GM12872 (cell line): ENCODE results near the gene RPS19.
A peak's percentile ranks its signal among the peaks of the same experiment; 100 is the strongest.

Experiments
- CTCF ChIP-seq: IDR thresholded peaks from 3 replicates; pipeline ENCODE4 v1.5.1; 2011; ENCODE audit warnings: low read depth, mild to moderate bottlenecking, low read length, moderate library complexity; ENCODE audit not compliant: insufficient read depth

RPS19 gene

GRCh38 chr19:41859618-41860418, at the start of gene RPS19:
TSS of gene RPS19 (plus strand) at chr19:41860255. CDS start at chr19:41860775, 520 bp downstream.
- peak; percentile 63 for TF ChIP-seq CTCF

GRCh38 chr19:41810301-41810700, 49.8 kb upstream of the RPS19 start:
- TF ChIP-seq CTCF: no peak

DNA sequence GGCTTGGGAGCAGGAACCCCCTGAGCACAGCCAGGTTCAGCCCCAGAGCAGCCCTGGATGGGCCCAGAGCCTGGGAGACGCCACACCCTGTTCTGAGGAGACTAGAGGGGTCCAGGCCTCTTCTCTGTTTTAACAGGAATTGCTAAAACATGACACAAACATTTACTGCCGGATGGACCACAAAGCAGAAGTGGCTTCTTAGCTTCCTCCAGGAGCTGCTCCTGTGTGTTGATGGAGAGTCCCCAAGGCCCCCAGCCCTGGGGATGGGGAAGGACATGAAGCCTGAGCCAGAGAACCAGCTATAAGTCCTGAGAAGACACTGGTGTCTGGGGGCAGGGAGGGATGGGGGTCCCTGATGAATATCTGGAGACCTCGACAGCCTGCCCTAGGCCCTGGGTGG, 49.0 kb upstream of the RPS19 start:
- no peak for TF ChIP-seq CTCF

- TF ChIP-seq CTCF: no peak
Observed at GRCh38 chr19:41811981-41812380, 48.1 kb upstream of the RPS19 start.

- TF ChIP-seq CTCF: no peak
Observed at GRCh38 chr19:41813911-41814310, 46.1 kb upstream of the RPS19 start.

- no peak for TF ChIP-seq CTCF
Observed at GRCh38 chr19:41815301-41815700, 44.8 kb upstream of the RPS19 start.

DNA sequence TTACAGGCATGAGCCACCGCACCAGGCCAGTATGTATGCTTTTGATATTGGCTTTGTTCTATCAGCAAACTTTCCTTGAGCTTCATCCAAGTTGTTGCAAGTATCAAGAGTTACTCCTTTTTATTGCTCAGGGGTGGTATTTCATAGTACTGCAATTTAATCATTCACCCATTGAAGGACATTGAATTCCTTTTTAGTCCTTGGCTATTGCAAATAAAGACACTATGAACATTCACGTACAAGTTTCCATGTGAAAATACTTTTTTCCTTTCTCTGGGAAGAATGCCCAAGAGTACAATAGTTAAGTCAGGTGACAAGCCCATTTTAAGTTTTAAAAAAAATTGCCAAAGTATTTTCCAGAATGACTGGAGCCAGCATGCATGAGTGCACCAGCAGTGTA, 43.3 kb upstream of the RPS19 start:
- no peak for TF ChIP-seq CTCF
